ENCODE data around the gene RFPL2.

- TF ChIP-seq RAD21 (IDR thresholded peaks at IDR 0.05; ENCODE audit: low read depth) (no peak), YY1 (IDR thresholded peaks at IDR 0.05; ENCODE audit: low read depth) (no peak), FOXM1 (IDR thresholded peaks at IDR 0.05; ENCODE audit: borderline replicate concordance, low read depth) (no peak), MAX (IDR thresholded peaks at IDR 0.05) (no peak), ZBTB7A (IDR thresholded peaks at IDR 0.05; ENCODE audit: low read depth) (no peak), TAF1 (IDR thresholded peaks at IDR 0.05; ENCODE audit: low read depth) (no peak), CREB1 (IDR thresholded peaks at IDR 0.05; ENCODE audit: low read depth) (no peak), REST (IDR thresholded peaks at IDR 0.05; ENCODE audit: low read depth) (no peak), EP300 (IDR thresholded peaks at IDR 0.05; ENCODE audit: borderline replicate concordance) (no peak), EGR1 (IDR thresholded peaks at IDR 0.05) (no peak), CEBPB (IDR thresholded peaks at IDR 0.05) (no peak), TCF12 (IDR thresholded peaks at IDR 0.05; ENCODE audit: low read depth) (no peak), USF1 (IDR thresholded peaks at IDR 0.05) (no peak), TEAD4 (IDR thresholded peaks at IDR 0.05) (no peak)
Observed at GRCh38 chr22:32233091-32233490, 28.2 kb upstream of the RFPL2 start.
